Neuronal stem cell (in vitro differentiated cells): ENCODE data around the gene MRPS35.

Experiments used
- DNase-seq: peaks from one replicate; pipeline ENCODE4 v3.0.0-alpha.2; 2013; ENCODE audit warnings: low spot score
- H2AFZ ChIP-seq: one replicate; pipeline ENCODE4 v1.6.1; 2013; ENCODE audit warnings: mild to moderate bottlenecking, low read length, inconsistent platforms
- H2AK5ac ChIP-seq: 2 replicates; pipeline ENCODE4 v1.6.1; 2013; ENCODE audit warnings: low read depth, mild to moderate bottlenecking, inconsistent platforms, low read length, moderate library complexity, mixed read lengths
- H2BK120ac ChIP-seq: 2 replicates; pipeline ENCODE4 v1.6.1; 2013; ENCODE audit warnings: low read depth, mild to moderate bottlenecking, inconsistent platforms, low read length, moderate library complexity, mixed read lengths
- H2BK12ac ChIP-seq: one replicate; pipeline ENCODE4 v1.6.1; 2013; ENCODE audit warnings: low read length, inconsistent platforms
- H2BK15ac ChIP-seq: 2 replicates; pipeline ENCODE4 v1.6.1; 2013; ENCODE audit warnings: mild to moderate bottlenecking, low read length, inconsistent platforms, mixed read lengths
- H2BK5ac ChIP-seq: one replicate; pipeline ENCODE4 v1.6.1; 2013; ENCODE audit warnings: inconsistent platforms, mild to moderate bottlenecking, low read length, moderate library complexity
- H3K14ac ChIP-seq: one replicate; pipeline ENCODE4 v1.6.1; 2013; ENCODE audit warnings: low read length, inconsistent platforms
- H3K18ac ChIP-seq: 2 replicates; pipeline ENCODE4 v1.6.1; 2013; ENCODE audit warnings: low read length, inconsistent platforms
- H3K23ac ChIP-seq: 2 replicates; pipeline ENCODE4 v1.6.1; 2013; ENCODE audit warnings: low read depth, mild to moderate bottlenecking, mixed read lengths, low read length, inconsistent platforms; ENCODE audit not compliant: poor library complexity
- H3K27ac ChIP-seq: replicated peaks from 3 replicates; pipeline ENCODE4 v1.5.1; 2013; ENCODE audit warnings: low read length, inconsistent platforms
- H3K27me3 ChIP-seq, 3 experiments: 2 replicates each; pipeline ENCODE4 v1.6.1; 2013; ENCODE audit warnings: low read length in 3 of 3, mild to moderate bottlenecking in 2 of 3, inconsistent platforms in 1 of 3, low read depth in 1 of 3, mixed read lengths in 1 of 3, moderate library complexity in 1 of 3; ENCODE audit not compliant: control insufficient read depth in 3 of 3, insufficient read depth in 3 of 3
- H3K36me3 ChIP-seq, 2 donors: replicated peaks in 1 of 2; 2 replicates each; pipeline ENCODE4 v1.6.1; 2013; ENCODE audit warnings: low read length in 2 of 2; ENCODE audit not compliant: control insufficient read depth in 2 of 2, insufficient read depth in 2 of 2
- H3K4ac ChIP-seq: 2 replicates; pipeline ENCODE4 v1.6.1; 2013; ENCODE audit warnings: inconsistent platforms, mild to moderate bottlenecking, low read length, moderate library complexity
- H3K4me1 ChIP-seq, 2 donors: 1 replicate in 1 of 2; 2 replicates in 1 of 2; pipeline ENCODE4 v1.6.1; 2013; ENCODE audit warnings: low read length in 2 of 2, low read depth in 1 of 2; ENCODE audit not compliant: control insufficient read depth in 2 of 2, insufficient read depth in 1 of 2
- H3K4me2 ChIP-seq: one replicate; pipeline ENCODE4 v1.6.1; 2013; ENCODE audit warnings: mild to moderate bottlenecking, low read length, inconsistent platforms; ENCODE audit not compliant: insufficient read depth, poor library complexity, severe bottlenecking
- H3K4me3 ChIP-seq, 2 donors: 2 replicates each; pipeline ENCODE4 v1.5.1; 2013; ENCODE audit warnings: low read length in 2 of 2, mild to moderate bottlenecking in 2 of 2, inconsistent platforms in 1 of 2, moderate library complexity in 1 of 2
- H3K79me1 ChIP-seq: one replicate; pipeline ENCODE4 v1.6.1; 2013; ENCODE audit warnings: low read depth, mild to moderate bottlenecking, inconsistent platforms, low read length, moderate library complexity
- H3K9ac ChIP-seq: one replicate; pipeline ENCODE4 v1.6.1; 2013; ENCODE audit warnings: mild to moderate bottlenecking, low read depth, low read length, inconsistent platforms; ENCODE audit not compliant: poor library complexity
- H3K9me3 ChIP-seq, 2 donors: replicated peaks in 1 of 2; 2 replicates each; pipeline versions ENCODE3 to v1.6.1; 2013; ENCODE audit warnings: low read length in 2 of 2, mild to moderate bottlenecking in 2 of 2, inconsistent platforms in 1 of 2, low read depth in 1 of 2, mixed read lengths in 1 of 2, moderate library complexity in 1 of 2; ENCODE audit not compliant: control insufficient read depth in 2 of 2, insufficient read depth in 1 of 2
- H4K8ac ChIP-seq: one replicate; pipeline ENCODE4 v1.6.1; 2013; ENCODE audit warnings: low read depth, mild to moderate bottlenecking, inconsistent platforms, low read length, moderate library complexity
- H4K91ac ChIP-seq: one replicate; pipeline ENCODE4 v1.6.1; 2013; ENCODE audit warnings: low read length, low read depth, mild to moderate bottlenecking, inconsistent platforms; ENCODE audit not compliant: poor library complexity
- WGBS, 2 donors: extraction: QIAGEN DNeasy Blood & Tissue Kit; methylation state at CpG; one replicate each; pipeline ENCODE4 v1.1.7; 2013; ENCODE audit warnings: missing lambda C conversion rate in 2 of 2, mixed read lengths in 1 of 2; ENCODE audit not compliant: insufficient read length in 2 of 2, insufficient replicate concordance in 1 of 2; ENCODE audit errors: extremely low coverage in 2 of 2; 5-methylcytosine and 5-hydroxymethylcytosine counted together

The MRPS35 gene

GRCh38 chr12:27781680-27782079 lies 71.0 kb downstream of the MRPS35 start:
- no peak overlapping the region for H3K23ac ChIP-seq
- H3K27ac ChIP-seq, result peak overlapping the region; percentile 23
- no peak overlapping the region for H2AK5ac ChIP-seq
- no peak overlapping the region for H3K4me2 ChIP-seq
- no peak overlapping the region for H3K18ac ChIP-seq
- no peak for DNase-seq
- H3K9me3 ChIP-seq, result peaks cover 0 to 19% of the 10 kb centered on the region in 2 donors
- no peaks in the 10 kb centered on the region for H3K27me3 ChIP-seq
- no peak overlapping the region for H3K9ac ChIP-seq
- no peak overlapping the region for H2AFZ ChIP-seq
- peak overlapping the region in 1 of 2 donors; percentile 70 for H3K4me3 ChIP-seq
- peaks cover 13 to 20% of the 10 kb centered on the region in 2 donors for H3K4me1 ChIP-seq
- peaks cover 5% of the 10 kb centered on the region for H3K79me1 ChIP-seq
- H3K36me3 ChIP-seq, result peaks cover 0 to 49% of the 10 kb centered on the region in 2 donors
- H3K14ac ChIP-seq, result no peak overlapping the region
- no CpG with 5 or more reads among the region's 5 CpGs for WGBS, 2 donors
- H4K8ac ChIP-seq, result no peak overlapping the region
- H2BK12ac ChIP-seq, result no peak overlapping the region
- H2BK15ac ChIP-seq, result no peak overlapping the region
- no peak overlapping the region for H2BK120ac ChIP-seq
- no peak overlapping the region for H4K91ac ChIP-seq
- no peak overlapping the region for H2BK5ac ChIP-seq
- H3K4ac ChIP-seq, result no peak overlapping the region

DNA sequence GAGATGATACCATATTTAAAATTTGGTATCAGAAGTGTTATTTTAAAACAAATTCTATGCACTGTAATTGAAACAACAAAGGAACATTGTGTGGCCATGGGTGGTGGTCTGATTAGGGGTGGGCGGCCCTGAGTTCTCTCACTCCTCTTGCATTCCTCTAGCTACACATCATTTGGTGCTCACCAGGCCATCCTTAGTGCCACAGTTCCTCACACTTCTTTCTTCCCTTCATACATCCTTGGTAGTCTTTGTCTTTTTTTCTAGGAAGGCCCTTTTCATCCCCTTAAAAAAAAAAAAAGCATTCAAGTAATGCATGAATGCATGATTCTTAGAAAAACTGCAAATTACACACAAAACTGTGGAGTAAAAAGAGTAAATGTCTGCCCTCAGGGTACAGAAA lies 71.8 kb downstream of the MRPS35 start:
- Histone ChIP-seq H3K14ac (no peak overlapping the region), H3K36me3 (peaks cover 0 to 51% of the 10 kb centered on the region in 2 donors), H4K8ac (no peak overlapping the region), H3K4me2 (no peak overlapping the region), H3K4me3 (no peak overlapping the region), H2AK5ac (no peak overlapping the region), H2BK12ac (no peak overlapping the region), H3K23ac (no peak overlapping the region), H3K79me1 (peaks cover 5% of the 10 kb centered on the region), H3K18ac (no peak overlapping the region), H3K9ac (no peak overlapping the region), H2BK15ac (no peak overlapping the region), H2AFZ (no peak overlapping the region), H4K91ac (no peak overlapping the region), H2BK120ac (no peak overlapping the region), H3K27me3 (no peaks in the 10 kb centered on the region), H3K27ac (no peak overlapping the region), H2BK5ac (no peak overlapping the region), H3K4me1 (peaks cover 13 to 16% of the 10 kb centered on the region in 2 donors), H3K4ac (no peak overlapping the region), H3K9me3 (peaks cover 0 to 19% of the 10 kb centered on the region in 2 donors)
- no CpG with 5 or more reads among the region's 1 CpG for WGBS, 2 donors
- DNase-seq, result no peak

- peaks cover 9 to 12% of the 10 kb centered on the region in 2 donors for H3K4me1 ChIP-seq
- H2BK5ac ChIP-seq, result no peak overlapping the region
- H3K23ac ChIP-seq, result no peak overlapping the region
- H3K27me3 ChIP-seq, result no peaks in the 10 kb centered on the region
- H3K9me3 ChIP-seq, result peaks cover 0 to 19% of the 10 kb centered on the region in 2 donors
- no peak overlapping the region for H2BK15ac ChIP-seq
- no peak overlapping the region for H3K4ac ChIP-seq
- no CpG with 5 or more reads among the region's 3 CpGs for WGBS, 2 donors
- H2AK5ac ChIP-seq, result no peak overlapping the region
- H3K27ac ChIP-seq, result no peak overlapping the region
- H3K79me1 ChIP-seq, result peaks cover under 1% of the 10 kb centered on the region
- H3K14ac ChIP-seq, result no peak overlapping the region
- peaks cover under 1 to 87% of the 10 kb centered on the region in 2 donors for H3K36me3 ChIP-seq
- H2BK12ac ChIP-seq, result no peak overlapping the region
- H2BK120ac ChIP-seq, result no peak overlapping the region
- no peak overlapping the region for H3K4me2 ChIP-seq
- no peak overlapping the region for H3K4me3 ChIP-seq
- no peak overlapping the region for H3K18ac ChIP-seq
- H4K91ac ChIP-seq, result no peak overlapping the region
- H3K9ac ChIP-seq, result no peak overlapping the region
- H2AFZ ChIP-seq, result no peak overlapping the region
- no peak overlapping the region for H4K8ac ChIP-seq
- no peak for DNase-seq
Measured at GRCh38 chr12:27785882-27786570, 75.4 kb downstream of the MRPS35 start.

DNA sequence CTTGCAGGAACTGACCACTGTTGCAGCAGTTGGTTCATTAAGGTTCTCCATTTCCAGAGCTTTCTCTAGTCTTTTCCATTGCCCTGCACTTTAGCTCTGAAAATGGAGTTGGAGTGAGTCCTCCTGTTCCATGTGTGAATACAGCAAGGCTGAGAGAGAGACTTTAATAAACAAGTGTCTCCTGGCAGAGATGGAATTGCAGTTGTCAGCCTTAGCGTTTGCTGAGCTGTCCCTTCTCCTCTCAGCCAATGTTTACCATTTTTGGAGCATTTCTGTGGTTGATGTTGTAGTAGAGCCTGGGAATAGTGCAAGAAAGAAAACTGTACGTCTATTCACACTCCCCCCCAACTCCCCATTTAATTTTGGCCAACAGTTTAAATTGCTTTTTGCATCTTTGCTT lies 76.9 kb downstream of the MRPS35 start:
- Histone ChIP-seq H3K14ac (no peak overlapping the region), H2BK120ac (no peak overlapping the region), H2BK15ac (no peak overlapping the region), H3K79me1 (peaks cover 2% of the 10 kb centered on the region), H3K18ac (no peak overlapping the region), H2BK5ac (no peak overlapping the region), H3K27me3 (no peaks in the 10 kb centered on the region), H4K91ac (no peak overlapping the region), H2AFZ (no peak overlapping the region), H3K36me3 (peaks cover 7 to 87% of the 10 kb centered on the region in 2 donors), H3K4me1 (peaks cover 0 to under 1% of the 10 kb centered on the region in 2 donors), H3K4me3 (no peak overlapping the region), H3K4ac (no peak overlapping the region), H3K23ac (no peak overlapping the region), H3K9me3 (peaks cover 0 to 19% of the 10 kb centered on the region in 2 donors), H2BK12ac (no peak overlapping the region), H4K8ac (no peak overlapping the region), H3K4me2 (no peak overlapping the region), H3K27ac (no peak overlapping the region), H2AK5ac (no peak overlapping the region), H3K9ac (no peak overlapping the region)
- WGBS, 2 donors, result no CpG with 5 or more reads among the region's 2 CpGs
- DNase-seq, result no peak
